ENCODE measurements around the gene TGFBI. TPM values are rescaled to one million over a fixed set of nuclear protein-coding genes. Genes with fewer than 3 reads are reported as not detected.

TGFBI gene
- total and polyA plus RNA-seq, 2 donors: 76.8 to 294 TPM

- no peak for DNase-seq (ENCODE audit: low read depth in 6 of 9, low spot score in 9 of 9)
- Histone ChIP-seq H3K4me3 (ENCODE audit: low read length in 2 of 2) (no peak overlapping the region), H3K4me1 (ENCODE audit: control insufficient read depth in 2 of 2, insufficient read depth in 2 of 2, low read length in 2 of 2) (no peaks in the 10 kb centered on the region), H3K36me3 (ENCODE audit: control insufficient read depth in 2 of 2, insufficient read depth in 2 of 2, low read length in 1 of 2) (no peaks in the 10 kb centered on the region), H3K27ac (ENCODE audit: low read depth in 1 of 2, low read length in 1 of 2) (no peak overlapping the region), H3K27me3 (ENCODE audit: control insufficient read depth in 2 of 2, insufficient read depth in 1 of 2, low read length in 1 of 2) (no peaks in the 10 kb centered on the region), H3K9me3 (ENCODE audit: control insufficient read depth in 2 of 2, insufficient read depth in 1 of 2, low read length in 1 of 2) (no peaks in the 10 kb centered on the region)
- 96% methylated on average over 6 of the region's 6 CpGs for WGBS
These were observed 33.0 kb downstream of the TGFBI start for GRCh38 chr5:136061630-136062365.

GRCh38 chr5:136062366-136063274, 33.8 kb downstream of the TGFBI start:
- no peaks in the 10 kb centered on the region for H3K4me1 ChIP-seq (ENCODE audit: control insufficient read depth in 2 of 2, insufficient read depth in 2 of 2, low read length in 2 of 2)
- no peak overlapping the region for H3K27ac ChIP-seq (ENCODE audit: low read depth in 1 of 2, low read length in 1 of 2)
- no peaks in the 10 kb centered on the region for H3K36me3 ChIP-seq (ENCODE audit: control insufficient read depth in 2 of 2, insufficient read depth in 2 of 2, low read length in 1 of 2)
- WGBS: 83% methylated on average over 6 of the region's 6 CpGs
- no peaks in the 10 kb centered on the region for H3K27me3 ChIP-seq (ENCODE audit: control insufficient read depth in 2 of 2, insufficient read depth in 1 of 2, low read length in 1 of 2)
- H3K9me3 ChIP-seq (ENCODE audit: control insufficient read depth in 2 of 2, insufficient read depth in 1 of 2, low read length in 1 of 2): no peaks in the 10 kb centered on the region
- H3K4me3 ChIP-seq (ENCODE audit: low read length in 2 of 2): no peak overlapping the region
- DNase-seq (ENCODE audit: low read depth in 6 of 9, low spot score in 9 of 9): peak in 2 of 9 donors; percentile 7 to 18

DNA sequence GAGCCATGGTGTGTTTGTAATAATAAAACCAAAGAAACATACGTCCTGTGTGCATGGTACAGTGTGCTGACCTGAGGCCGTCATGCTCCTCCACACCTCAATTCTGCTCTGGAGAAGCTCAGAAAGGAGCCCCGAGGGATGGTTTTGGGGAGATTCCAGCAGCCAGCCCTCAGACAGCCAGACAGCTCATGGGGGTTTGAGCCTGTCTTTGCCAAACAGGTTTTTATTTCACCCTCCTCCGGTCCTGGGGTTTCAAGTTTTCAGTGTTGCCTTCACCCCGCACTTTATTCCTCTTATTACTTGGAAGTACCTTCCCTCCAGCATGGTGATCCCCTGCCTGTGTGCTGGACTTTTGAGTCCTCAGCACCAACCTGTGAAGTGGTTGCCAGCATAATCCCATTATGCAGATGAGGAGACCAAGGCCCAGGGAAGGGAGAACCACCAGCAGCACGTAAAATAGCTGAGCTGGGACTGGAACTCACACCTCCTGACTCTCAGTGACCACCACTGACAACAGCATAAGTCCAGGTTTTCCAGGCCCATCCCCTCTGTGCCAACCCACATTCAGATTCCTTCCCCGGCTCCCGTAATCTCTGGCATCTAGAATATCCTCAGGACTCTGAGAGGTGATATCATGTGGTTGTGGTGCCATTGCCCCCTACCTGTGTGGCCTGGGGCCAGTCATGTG, 35.1 kb downstream of the TGFBI start:
- H3K4me3 ChIP-seq (ENCODE audit: low read length in 2 of 2): no peak overlapping the region
- no peaks in the 10 kb centered on the region for H3K27me3 ChIP-seq (ENCODE audit: control insufficient read depth in 2 of 2, insufficient read depth in 1 of 2, low read length in 1 of 2)
- no peak for DNase-seq (ENCODE audit: low read depth in 6 of 9, low spot score in 9 of 9)
- WGBS: 92% methylated on average over 8 of the region's 8 CpGs
- no peaks in the 10 kb centered on the region for H3K4me1 ChIP-seq (ENCODE audit: control insufficient read depth in 2 of 2, insufficient read depth in 2 of 2, low read length in 2 of 2)
- H3K36me3 ChIP-seq (ENCODE audit: control insufficient read depth in 2 of 2, insufficient read depth in 2 of 2, low read length in 1 of 2): no peaks in the 10 kb centered on the region
- no peak overlapping the region for H3K27ac ChIP-seq (ENCODE audit: low read depth in 1 of 2, low read length in 1 of 2)
- H3K9me3 ChIP-seq (ENCODE audit: control insufficient read depth in 2 of 2, insufficient read depth in 1 of 2, low read length in 1 of 2): no peaks in the 10 kb centered on the region

- no peaks in the 10 kb centered on the region for H3K36me3 ChIP-seq (ENCODE audit: control insufficient read depth in 2 of 2, insufficient read depth in 2 of 2, low read length in 1 of 2)
- H3K4me3 ChIP-seq (ENCODE audit: low read length in 2 of 2): no peak overlapping the region
- no peak for DNase-seq (ENCODE audit: low read depth in 6 of 9, low spot score in 9 of 9)
- H3K4me1 ChIP-seq (ENCODE audit: control insufficient read depth in 2 of 2, insufficient read depth in 2 of 2, low read length in 2 of 2): no peaks in the 10 kb centered on the region
- no peaks in the 10 kb centered on the region for H3K9me3 ChIP-seq (ENCODE audit: control insufficient read depth in 2 of 2, insufficient read depth in 1 of 2, low read length in 1 of 2)
- 96% methylated on average over 4 of the region's 4 CpGs for WGBS
- no peak overlapping the region for H3K27ac ChIP-seq (ENCODE audit: low read depth in 1 of 2, low read length in 1 of 2)
- H3K27me3 ChIP-seq (ENCODE audit: control insufficient read depth in 2 of 2, insufficient read depth in 1 of 2, low read length in 1 of 2): no peaks in the 10 kb centered on the region
These were observed 35.7 kb downstream of the TGFBI start for GRCh38 chr5:136064510-136064909.

GRCh38 chr5:136065588-136065987, 36.8 kb downstream of the TGFBI start:
- WGBS: 91% methylated on average over 2 of the region's 2 CpGs
- H3K27me3 ChIP-seq (ENCODE audit: control insufficient read depth in 2 of 2, insufficient read depth in 1 of 2, low read length in 1 of 2): no peaks in the 10 kb centered on the region
- no peaks in the 10 kb centered on the region for H3K9me3 ChIP-seq (ENCODE audit: control insufficient read depth in 2 of 2, insufficient read depth in 1 of 2, low read length in 1 of 2)
- H3K36me3 ChIP-seq (ENCODE audit: control insufficient read depth in 2 of 2, insufficient read depth in 2 of 2, low read length in 1 of 2): no peaks in the 10 kb centered on the region
- no peak for DNase-seq (ENCODE audit: low read depth in 6 of 9, low spot score in 9 of 9)
- H3K27ac ChIP-seq (ENCODE audit: low read depth in 1 of 2, low read length in 1 of 2): no peak overlapping the region
- H3K4me3 ChIP-seq (ENCODE audit: low read length in 2 of 2): no peak overlapping the region
- H3K4me1 ChIP-seq (ENCODE audit: control insufficient read depth in 2 of 2, insufficient read depth in 2 of 2, low read length in 2 of 2): no peaks in the 10 kb centered on the region

GRCh38 chr5:136066661-136067271, 38.0 kb downstream of the TGFBI start:
- H3K4me3 ChIP-seq (ENCODE audit: low read length in 2 of 2): no peak overlapping the region
- no peaks in the 10 kb centered on the region for H3K36me3 ChIP-seq (ENCODE audit: control insufficient read depth in 2 of 2, insufficient read depth in 2 of 2, low read length in 1 of 2)
- no peaks in the 10 kb centered on the region for H3K4me1 ChIP-seq (ENCODE audit: control insufficient read depth in 2 of 2, insufficient read depth in 2 of 2, low read length in 2 of 2)
- no peaks in the 10 kb centered on the region for H3K9me3 ChIP-seq (ENCODE audit: control insufficient read depth in 2 of 2, insufficient read depth in 1 of 2, low read length in 1 of 2)
- 86% methylated on average over 4 of the region's 4 CpGs for WGBS
- DNase-seq (ENCODE audit: low read depth in 6 of 9, low spot score in 9 of 9): no peak
- no peaks in the 10 kb centered on the region for H3K27me3 ChIP-seq (ENCODE audit: control insufficient read depth in 2 of 2, insufficient read depth in 1 of 2, low read length in 1 of 2)
- no peak overlapping the region for H3K27ac ChIP-seq (ENCODE audit: low read depth in 1 of 2, low read length in 1 of 2)

DNA sequence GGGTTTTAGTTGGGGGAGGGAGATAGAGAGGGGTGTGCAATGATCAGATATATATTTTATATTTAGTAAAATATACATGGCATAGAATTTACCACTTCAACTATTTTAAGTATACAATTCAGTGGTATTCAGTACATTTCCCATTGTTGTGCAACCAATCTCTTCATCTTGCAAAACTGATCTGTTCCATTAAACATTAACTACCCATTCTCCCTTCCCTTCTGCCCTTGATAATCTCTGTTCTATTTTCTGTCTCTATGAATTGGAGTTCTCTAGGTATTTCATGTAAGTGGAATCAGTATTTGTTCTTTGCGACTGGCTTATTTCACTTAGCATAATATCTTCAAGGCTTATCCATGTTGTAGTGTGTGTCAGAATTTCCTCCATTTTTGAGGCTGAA, 38.6 kb downstream of the TGFBI start:
- DNase-seq (ENCODE audit: low read depth in 6 of 9, low spot score in 9 of 9): no peak
- H3K36me3 ChIP-seq (ENCODE audit: control insufficient read depth in 2 of 2, insufficient read depth in 2 of 2, low read length in 1 of 2): no peaks in the 10 kb centered on the region
- no peaks in the 10 kb centered on the region for H3K27me3 ChIP-seq (ENCODE audit: control insufficient read depth in 2 of 2, insufficient read depth in 1 of 2, low read length in 1 of 2)
- no peak overlapping the region for H3K27ac ChIP-seq (ENCODE audit: low read depth in 1 of 2, low read length in 1 of 2)
- no peaks in the 10 kb centered on the region for H3K9me3 ChIP-seq (ENCODE audit: control insufficient read depth in 2 of 2, insufficient read depth in 1 of 2, low read length in 1 of 2)
- H3K4me1 ChIP-seq (ENCODE audit: control insufficient read depth in 2 of 2, insufficient read depth in 2 of 2, low read length in 2 of 2): no peaks in the 10 kb centered on the region
- WGBS: 100% methylated on average over 1 of the region's 1 CpG
- H3K4me3 ChIP-seq (ENCODE audit: low read length in 2 of 2): no peak overlapping the region

- Histone ChIP-seq H3K27me3 (ENCODE audit: control insufficient read depth in 2 of 2, insufficient read depth in 1 of 2, low read length in 1 of 2) (no peaks in the 10 kb centered on the region), H3K4me1 (ENCODE audit: control insufficient read depth in 2 of 2, insufficient read depth in 2 of 2, low read length in 2 of 2) (no peaks in the 10 kb centered on the region), H3K9me3 (ENCODE audit: control insufficient read depth in 2 of 2, insufficient read depth in 1 of 2, low read length in 1 of 2) (no peaks in the 10 kb centered on the region), H3K4me3 (ENCODE audit: low read length in 2 of 2) (no peak overlapping the region), H3K27ac (ENCODE audit: low read depth in 1 of 2, low read length in 1 of 2) (no peak overlapping the region), H3K36me3 (ENCODE audit: control insufficient read depth in 2 of 2, insufficient read depth in 2 of 2, low read length in 1 of 2) (no peaks in the 10 kb centered on the region)
- no peak for DNase-seq (ENCODE audit: low read depth in 6 of 9, low spot score in 9 of 9)
- WGBS: 93% methylated on average over 9 of the region's 9 CpGs
These were observed 41.9 kb downstream of the TGFBI start for GRCh38 chr5:136070486-136071285.
